NCI-H2107 (cell line): ENCODE results near the gene HS6ST1.
"Not testable (repeated sequence)": the region's sequence is repeated elsewhere in the genome, so short reads cannot be mapped to it uniquely, and the experiment has no call there.

ENCODE experiments used
- DNase-seq: peaks from one replicate; lab custom pipeline; 2025; lab: John Stamatoyannopoulos, UW

HS6ST1 gene

DNA sequence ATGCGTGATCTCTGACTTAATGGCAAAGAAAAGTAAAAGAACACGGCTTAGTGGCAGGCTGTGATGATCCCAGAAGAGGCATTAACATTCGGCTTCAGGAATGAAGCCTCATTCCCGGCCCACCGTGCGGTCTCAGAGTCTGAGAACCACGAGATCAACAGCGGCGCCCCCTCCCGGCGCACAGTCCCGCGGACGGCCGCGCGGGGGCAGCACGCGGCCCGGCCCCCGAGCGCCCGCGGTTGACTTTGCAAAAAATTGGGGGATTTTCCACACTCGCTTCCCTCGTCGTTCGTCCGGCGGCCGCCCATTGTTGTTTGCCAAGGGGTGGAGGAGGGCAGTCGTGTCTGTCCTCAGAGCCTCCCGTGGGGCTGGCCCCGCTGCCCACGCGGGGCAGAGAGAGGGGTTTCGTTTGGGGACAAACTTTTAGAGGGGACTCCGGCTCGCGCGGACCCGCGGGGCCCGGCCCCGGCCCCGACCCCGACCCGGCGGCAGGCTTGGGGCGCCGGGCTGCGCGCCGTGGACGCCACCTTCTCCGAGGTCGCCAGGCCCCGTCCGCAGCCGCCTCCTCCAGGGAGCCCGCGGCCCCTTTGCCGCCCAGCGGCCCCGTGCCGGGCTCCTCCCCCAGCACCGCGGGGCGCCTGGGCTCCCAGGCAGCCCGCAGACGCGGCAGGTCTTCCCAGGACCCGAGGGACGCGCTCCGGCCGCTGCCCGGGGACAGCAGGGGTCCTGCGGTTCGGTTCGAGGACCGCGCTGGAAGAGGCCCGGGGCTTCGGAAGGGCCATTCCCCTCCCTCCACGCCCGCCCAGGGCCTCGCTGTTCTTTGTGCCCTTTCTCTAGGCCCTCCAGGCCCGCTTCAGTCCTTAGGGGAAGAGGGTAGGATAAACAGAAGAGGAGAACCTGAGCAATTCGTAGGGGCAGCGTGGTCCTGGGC lies 3.4 kb upstream of the HS6ST1 start:
- DNase-seq: peak; percentile 47

DNA sequence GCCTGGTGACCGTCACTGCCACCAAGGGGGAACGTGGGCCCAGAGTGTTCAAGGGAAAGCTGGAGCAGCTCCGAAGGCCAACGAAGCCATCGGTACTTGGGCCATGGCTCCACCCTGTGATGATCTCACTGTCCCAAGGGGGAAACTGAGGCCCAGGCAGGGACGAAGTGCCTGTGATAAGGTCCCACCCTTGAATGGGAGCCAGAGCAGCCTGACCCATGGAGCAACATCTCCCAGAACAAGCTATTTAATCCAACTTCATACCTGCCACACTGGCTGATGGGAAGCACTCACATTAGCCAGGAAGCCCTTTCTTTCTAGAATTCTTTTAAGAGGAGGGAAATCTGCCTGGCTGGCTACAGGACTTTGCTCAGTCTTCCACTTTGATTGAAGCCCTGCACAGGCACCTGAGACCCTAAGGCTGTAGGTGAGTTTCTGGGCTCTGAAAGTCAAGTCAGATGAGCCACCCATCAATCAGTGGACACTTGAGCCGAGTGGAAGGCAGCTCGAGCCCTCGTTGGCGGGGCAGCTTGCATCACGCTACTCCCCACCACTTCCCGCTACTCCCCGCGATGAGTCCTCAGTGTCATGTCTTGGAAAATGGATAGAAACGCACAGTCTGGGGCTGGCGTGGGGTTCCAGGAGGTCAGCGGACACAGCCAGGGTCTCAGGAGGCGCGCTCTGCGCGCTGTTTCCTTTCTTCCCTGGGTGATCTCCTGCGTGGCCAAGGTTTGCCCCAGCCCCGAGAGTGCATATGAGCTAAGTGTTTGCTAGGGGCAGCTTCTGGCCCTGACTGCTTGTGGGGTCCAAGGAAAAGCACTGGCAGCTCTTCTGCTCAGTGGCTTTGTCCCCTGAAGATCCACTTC lies 2.5 kb upstream of the HS6ST1 start:
- DNase-seq: no peak

DNA sequence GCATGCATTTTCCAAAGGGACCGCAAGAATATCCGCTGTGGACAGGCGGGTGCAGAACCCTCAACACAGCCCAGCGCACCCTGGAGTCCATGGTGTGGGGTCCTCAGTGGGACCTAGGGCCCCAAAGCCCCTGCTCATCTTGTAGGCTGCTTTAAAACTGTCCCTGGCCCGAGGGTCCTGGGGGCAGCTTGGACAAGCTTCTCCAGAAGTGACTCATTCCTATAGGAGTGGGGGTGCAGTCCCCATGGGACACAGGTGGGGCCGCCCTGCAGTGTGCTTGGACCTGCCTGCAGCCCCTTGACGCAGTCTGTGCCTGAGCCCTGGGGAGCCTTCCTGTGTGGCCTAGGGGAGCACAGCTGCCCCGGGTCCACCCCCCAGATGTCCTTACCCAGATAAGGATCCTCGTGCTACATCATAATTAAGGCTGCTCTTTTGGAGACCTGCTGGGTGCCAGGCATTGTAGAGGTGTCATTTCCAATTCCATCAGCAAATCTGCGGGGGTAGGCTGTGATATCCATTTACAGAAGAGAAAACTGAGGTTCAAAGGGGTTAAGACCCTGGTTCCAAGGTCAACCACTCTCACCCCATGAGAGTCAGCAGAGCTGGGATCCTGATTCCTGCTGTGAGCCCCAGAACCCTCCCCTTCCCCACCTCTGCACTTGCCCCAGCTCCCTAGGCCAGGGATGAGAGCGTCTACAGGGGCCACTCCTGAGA lies 1.7 kb upstream of the HS6ST1 start:
- no peak for DNase-seq

DNA sequence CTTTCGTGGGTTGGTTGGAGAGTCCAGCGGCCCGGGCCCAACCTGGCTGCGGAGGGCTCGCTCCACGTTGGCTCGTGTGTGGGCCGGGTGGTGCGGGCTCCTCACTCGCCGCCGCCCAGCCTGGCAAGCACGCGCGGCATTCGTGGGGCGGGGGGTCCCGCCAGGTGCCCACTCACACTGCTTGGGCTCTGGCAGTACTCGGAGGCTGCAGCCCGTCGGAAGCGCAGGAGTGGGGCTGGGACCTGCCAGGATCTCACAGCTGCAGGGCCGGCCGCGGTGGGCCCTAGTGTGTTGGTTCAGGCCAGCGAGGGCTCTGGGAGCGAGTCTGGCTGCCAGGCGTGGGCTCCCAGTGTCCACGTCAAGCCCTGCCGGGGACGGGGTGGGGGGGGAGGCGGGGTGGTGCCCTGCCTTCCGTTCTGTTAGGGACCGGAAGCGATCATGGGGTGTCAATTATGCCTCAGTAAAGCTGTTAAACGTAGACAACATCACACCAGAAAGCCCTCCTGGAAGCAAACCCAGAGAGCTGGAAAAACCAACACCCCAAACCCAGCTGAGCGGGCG lies 1.0 kb upstream of the HS6ST1 start:
- DNase-seq: no peak

DNA sequence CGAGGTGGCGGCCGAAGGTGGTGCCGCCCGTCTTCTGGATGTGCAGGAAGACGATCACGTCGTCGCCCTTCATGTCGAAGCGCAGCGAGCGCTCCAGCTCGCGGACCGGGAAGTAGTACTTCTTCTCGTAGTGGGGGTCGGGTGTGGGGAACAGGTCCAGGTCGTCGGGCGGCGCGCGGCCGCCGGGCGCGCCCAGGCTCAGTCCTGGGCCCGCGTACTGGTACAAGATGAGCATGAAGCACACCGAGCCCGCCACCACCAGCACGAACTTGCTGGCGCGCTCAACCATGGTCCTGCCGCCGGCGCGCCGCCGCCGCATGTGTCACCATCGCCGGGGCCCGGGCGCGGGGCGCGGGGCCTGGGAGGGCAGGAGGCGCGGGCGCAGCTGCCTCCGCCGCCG lies 423 bp downstream of the HS6ST1 start:
- DNase-seq: not testable (repeated sequence)

DNA sequence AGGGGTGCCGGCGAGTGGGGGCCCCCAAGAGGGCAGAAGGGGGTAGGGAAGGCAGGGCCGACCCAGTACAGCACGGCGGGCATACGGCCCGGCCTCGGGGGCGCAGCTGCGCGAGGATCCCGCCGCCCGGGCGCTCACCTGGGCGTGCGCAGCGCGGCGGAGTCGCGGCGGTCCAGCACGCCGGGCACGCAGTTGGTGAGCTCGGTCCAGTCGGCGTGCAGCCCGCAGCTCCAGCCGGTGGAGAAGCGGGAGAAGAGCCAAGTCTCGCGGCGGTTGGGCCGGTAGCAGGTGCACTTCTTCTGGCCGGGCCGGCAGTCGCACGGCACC lies 806 bp downstream of the HS6ST1 start:
- not testable (repeated sequence) for DNase-seq

DNA sequence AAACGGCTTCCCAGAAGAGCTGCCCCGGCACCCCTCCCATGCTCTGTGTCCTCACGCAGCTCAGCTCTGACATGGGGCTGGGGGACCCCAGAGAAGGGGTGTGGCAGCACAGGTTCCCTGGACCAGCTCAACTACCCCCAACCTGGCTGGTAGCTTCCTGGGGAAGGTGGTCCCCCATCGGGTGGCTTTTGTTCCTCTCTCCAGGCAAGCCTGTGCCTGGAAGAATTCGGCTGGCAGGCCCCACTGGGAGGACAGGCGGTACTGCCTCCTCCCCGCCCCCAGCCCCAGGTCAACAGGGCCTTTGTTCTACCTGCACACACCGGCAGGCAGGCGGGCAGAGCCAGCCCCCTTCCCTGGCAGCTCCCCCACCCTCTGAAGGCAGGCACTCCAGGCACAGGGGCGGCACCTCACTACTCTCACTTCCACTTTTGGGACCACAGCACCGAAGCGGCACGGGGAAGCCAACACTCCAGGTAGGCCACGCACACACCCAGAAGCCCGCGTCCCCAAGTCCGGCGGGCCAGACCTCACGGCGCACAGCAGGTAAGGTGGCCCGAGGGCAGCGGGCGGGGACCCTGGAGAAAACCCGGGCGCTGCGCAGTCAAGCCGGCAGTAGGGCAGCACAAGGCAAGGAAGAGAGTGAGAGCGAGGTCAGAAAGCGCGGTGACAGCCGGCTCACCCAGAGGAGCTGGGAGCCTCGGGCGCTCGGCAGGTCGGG lies 1.3 kb downstream of the HS6ST1 start:
- no peak for DNase-seq

DNA sequence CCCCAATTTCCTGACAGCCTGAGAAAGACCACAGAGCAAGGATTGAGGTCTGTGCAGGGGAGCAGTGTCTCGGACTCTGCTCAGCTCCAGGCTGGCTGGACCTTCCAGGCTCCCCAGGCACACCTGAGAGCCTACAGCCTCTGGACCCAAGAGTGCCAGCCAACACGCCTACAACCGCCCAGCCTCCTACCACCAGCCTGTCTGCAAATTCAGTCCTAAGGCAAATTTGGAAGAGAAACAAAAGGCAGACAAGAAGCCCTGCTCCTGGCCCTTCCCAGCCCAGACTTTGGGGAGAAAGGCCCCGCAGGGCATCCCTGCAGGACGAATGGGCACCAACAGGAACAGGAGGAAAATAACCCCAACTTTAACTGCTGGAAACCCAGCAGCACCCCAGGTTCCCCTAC lies 1.9 kb downstream of the HS6ST1 start:
- DNase-seq: no peak

DNA sequence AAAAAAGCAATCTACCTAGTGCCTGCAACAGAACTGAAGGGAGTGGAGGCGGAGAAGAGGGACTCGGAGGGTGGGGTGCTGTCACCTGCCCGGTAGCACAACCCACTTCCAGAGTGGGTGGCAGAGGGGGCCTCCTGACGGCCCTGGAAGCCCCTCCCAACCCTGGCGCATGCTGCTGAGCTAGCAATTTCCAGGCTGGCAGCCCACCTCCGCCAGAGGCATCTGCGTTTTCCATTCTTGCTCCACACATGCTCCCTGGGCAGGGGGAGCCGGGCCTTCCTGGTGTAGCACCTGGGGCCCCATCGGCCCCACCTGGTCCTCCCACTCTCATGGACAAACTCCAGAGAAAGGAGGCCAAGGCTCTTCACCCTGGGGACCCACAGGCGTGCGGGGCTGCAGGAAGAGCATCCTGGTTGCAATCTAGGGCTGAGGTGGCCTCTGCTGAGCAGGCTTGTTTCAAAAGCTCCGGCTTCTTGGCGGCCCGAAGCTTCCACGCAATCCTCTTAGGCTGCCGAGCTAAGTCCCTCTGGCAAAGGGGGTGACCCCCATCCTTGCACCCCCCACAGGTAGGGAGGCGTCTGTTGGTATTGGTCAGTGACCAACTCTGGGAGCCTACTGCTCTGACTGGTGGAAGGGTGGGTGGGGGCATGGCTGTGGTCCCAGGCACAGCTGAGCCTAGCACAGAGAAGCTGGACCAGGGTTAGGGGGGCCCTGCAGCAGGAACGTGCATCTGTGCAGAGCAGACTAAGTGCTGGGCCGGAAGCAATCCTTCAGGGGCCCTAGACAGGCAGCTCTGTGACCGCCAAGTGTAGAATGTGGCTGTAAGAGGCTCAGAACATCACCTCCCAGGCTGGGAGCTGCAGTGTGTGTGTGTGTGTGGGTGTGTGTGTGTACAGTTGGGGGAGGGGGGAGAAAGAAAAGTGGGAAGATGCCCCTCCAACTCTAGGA lies 2.6 kb downstream of the HS6ST1 start:
- DNase-seq: no peak

DNA sequence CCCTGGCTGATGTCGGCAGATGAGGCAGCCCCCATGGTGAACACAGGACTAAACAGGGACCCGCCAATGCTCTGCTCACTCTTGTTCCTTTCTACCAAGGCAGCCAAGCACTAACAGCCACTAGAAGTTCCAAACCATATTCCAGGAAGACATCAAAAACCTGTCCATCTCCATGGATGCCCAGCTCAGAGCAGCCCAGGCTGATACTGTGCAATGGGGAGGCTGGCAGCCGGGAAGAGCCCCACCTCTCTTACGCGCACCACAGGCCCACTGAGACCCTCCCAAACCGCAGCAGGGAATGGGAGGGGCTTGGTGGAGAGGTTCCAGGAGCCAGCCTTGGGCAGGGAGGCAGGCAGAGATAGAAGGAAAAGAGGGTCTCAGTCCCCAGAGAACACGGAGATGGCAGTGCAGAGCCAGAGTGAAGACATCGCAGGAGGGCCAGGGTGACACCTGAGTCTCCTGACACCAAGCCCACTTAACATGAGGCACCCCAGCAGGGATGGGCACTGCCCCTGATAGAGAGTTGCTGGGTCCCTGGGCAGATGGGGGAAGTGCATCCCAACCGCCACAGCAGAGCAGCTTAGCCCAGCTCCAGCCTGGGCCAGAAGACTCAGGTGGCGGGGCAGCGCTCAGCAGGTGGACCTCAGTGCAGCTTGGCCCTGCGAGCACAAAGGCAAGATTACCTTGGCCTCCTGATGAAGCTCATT lies 3.4 kb downstream of the HS6ST1 start:
- DNase-seq: no peak

DNA sequence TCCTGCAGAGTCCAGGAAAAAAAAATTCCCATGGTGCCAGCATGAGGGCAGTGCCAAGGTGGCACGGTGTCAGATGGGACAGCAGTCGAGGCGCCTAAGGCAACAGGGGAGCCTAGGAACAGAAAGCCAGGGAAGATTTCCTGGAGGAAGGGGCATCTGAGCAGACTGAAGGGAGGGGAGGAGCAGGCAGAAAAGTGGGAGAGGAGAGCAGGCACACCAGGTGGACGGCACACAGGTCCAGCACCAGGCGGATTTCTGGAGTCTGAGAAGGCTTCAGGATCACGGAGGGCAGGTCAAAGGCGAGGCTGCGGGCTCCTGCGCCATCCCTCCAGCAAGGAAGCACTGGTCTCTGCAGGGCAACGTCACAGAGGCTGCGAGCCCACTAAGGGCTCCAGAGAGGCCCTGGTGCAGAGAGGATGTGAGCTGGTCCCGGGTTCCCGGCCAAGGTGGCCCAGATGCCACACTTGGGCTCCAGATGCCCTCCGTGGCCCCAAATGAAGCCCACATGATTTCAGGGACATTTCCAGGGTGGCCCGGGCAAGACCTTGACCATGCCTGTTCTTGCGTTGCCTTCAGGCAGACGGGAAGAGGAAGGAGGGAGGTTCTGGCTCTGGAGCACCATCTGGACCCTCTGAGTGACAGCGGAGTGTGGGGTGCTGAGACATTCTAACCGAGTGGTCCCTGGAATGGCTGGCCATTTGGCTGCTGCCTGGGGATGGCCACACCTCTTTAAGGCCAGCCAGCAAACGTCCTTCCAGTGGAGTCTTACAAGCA lies 4.1 kb downstream of the HS6ST1 start:
- DNase-seq: no peak

DNA sequence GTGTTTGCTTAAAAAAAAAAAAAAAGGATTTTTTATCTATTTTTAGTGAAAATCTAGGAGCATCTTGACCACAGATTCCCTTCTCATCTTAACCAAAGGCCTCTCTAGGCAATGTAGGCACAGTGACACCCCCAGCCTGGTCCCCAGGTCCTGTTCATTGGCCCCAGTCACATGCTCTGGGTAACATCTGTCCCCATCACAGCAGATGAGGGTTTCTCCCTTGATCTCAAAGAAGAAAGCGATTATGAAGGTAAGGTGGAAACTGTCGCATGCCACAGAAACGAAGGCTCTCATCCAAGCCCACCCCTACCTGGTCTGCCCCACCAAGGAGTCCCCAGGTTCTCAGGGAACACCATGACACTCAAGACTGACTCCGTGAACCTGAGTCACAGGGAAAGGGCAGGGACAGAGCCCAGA lies 4.7 kb downstream of the HS6ST1 start:
- DNase-seq: no peak

DNA sequence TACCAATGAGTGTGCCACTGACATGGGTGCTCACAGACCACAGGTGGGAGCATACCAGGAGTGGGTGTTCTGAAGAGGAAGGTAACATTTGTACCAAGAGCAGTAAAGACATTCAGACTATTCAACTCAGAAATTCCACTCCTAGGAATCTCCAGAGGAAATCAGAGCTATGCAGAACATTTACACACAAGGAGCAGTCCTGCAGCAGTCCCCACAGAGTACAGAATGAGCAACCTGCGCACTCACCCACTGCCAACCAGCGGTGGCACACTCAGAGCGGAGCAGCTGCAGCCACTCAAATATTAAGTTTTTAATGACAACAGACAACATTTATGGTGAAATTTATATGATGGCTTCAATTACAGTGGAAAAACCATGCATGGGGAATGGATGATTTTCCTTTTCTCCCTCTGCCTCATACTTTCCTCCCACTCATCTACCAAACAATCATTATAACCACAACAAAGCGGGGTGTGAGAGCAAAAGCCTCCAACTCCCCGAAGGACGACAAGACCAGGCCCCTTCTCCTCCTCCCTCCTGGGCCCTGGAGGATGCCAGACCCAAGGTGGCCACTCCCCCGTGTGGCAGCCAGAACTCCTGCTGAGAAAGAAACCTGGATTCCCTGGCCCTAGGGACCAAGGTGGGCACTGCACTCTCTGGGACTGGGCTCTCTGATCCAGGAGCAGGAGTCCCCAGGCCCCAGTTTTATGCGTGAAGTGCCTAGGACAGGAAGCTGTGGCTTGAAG lies 5.4 kb downstream of the HS6ST1 start:
- DNase-seq: no peak

DNA sequence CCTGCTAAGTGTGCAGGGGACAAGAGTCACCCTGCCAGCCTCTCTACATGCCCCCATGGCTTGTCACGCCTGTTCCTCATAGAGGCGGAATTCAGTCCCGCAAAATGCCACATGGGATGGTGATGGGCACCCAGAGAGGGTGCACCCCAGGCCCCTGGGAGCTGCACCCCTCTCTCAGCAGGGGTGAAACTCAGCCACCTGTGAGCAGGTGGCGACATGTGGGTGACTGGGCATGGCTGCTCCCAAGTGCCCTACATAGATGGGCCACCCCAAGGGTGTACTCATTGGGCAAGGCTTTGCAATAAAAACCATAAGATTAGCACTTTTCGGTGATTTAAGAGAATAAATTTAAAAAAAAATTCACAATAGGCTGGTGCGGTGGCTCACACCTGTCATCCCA lies 6.3 kb downstream of the HS6ST1 start:
- no peak for DNase-seq

DNA sequence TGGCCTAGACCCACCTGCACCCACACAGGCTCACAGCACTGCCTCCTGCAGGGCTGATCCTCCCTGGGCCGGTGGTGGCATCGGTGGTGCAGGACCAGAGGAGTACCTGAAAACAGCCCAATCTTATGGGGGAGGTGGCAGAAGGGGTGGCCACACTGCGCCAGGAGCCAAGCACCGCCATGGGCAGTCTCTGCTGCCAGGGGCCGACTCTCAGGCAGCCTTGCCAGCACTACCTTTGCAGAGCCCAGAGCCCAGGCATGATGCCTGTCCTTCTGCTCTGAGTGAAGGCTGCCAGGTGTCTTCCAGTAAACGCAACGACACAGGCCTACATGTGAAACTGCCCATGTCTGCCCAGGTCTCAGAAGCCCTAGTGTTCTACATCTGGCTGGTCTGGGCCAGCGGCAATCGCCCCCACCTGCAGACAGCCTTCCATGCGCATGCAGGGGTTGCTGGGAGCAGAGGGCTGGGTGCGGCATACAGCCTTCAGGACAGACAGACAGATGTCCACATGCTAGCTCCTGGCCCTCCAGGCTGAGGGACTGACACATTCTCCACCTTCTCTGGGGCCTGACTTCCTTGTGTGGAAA lies 6.8 kb downstream of the HS6ST1 start:
- no peak for DNase-seq

DNA sequence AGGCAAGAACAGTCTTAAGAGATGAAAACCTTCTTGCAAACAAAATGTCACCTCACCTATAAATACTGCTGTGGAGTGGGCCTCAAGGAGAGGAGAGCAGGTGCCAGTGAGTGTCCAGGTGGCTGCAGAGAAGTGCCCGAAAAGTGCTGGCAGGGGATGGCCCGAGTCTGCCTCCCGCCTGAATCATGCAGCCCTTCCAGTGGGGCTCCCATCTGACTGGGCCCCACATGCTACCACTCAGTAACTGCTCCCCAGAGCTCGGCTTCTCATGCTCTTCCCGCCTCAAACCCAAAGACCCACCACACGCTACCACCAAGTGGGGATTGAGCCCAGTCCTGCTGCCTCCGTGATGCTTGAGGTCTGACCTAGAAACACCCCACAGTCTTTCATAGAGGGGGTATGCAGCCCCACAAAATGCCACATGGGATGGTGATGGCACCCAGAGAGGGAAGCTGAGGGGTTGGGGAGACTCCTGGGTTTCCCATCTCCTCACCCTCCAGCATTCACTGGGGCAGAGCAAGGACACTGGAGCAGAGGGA lies 7.4 kb downstream of the HS6ST1 start:
- no peak for DNase-seq

DNA sequence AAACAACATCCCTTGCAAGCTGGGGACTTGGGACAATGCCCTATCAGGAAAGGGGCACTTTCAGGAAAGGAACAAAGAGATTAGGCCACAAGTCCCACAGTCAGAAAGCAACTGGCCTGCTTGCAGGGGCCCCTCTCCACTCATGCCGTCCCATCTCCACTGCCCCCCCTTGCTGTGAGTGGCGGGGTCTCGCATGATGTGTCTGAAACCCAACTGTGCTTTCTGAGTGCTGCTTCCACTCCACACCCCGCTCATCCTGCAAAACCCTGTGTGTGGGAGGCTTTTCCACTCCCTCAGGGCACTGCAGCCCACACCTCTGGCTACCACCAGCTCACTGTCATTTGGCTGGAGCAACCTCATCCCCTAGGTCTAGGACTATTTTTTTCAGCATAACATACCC lies 7.9 kb downstream of the HS6ST1 start:
- DNase-seq: no peak
